Effector memory CD4-positive, alpha-beta T cell (primary cell): ENCODE data around the gene GATA3.
"Not testable (repeated sequence)": the region's sequence is repeated elsewhere in the genome, so short reads cannot be mapped to it uniquely, and the experiment has no call there.

Source experiments
- DNase-seq, 3 donors: peaks; one replicate each; pipeline ENCODE4 v3.0.0-alpha.2; 2020
- H3K27ac ChIP-seq: 2 replicates; pipeline ENCODE4 v1.7.0; 2013; ENCODE audit warnings: mild to moderate bottlenecking, low read length, moderate library complexity; ENCODE audit not compliant: insufficient read depth, poor library complexity, severe bottlenecking
- H3K27me3 ChIP-seq: replicated peaks from 2 replicates; pipeline ENCODE4 v1.7.0; 2013; ENCODE audit warnings: mild to moderate bottlenecking, low read length; ENCODE audit not compliant: insufficient read depth, control insufficient read depth, poor library complexity, severe bottlenecking
- H3K36me3 ChIP-seq: 2 replicates; pipeline ENCODE4 v1.7.0; 2013; ENCODE audit warnings: mild to moderate bottlenecking, low read length, moderate library complexity; ENCODE audit not compliant: control insufficient read depth, insufficient read depth
- H3K4me1 ChIP-seq: 2 replicates; pipeline ENCODE4 v1.7.0; 2013; ENCODE audit warnings: low read length, mild to moderate bottlenecking; ENCODE audit not compliant: control insufficient read depth, insufficient read depth, poor library complexity, severe bottlenecking
- H3K4me3 ChIP-seq: 2 replicates; pipeline ENCODE4 v1.7.0; 2013; ENCODE audit warnings: low read length, low read depth, mild to moderate bottlenecking; ENCODE audit not compliant: insufficient read depth, poor library complexity, severe bottlenecking
- H3K9me3 ChIP-seq: 2 replicates; pipeline ENCODE4 v1.7.0; 2013; ENCODE audit warnings: mild to moderate bottlenecking, low read length, moderate library complexity; ENCODE audit not compliant: control insufficient read depth

The GATA3 gene

DNA sequence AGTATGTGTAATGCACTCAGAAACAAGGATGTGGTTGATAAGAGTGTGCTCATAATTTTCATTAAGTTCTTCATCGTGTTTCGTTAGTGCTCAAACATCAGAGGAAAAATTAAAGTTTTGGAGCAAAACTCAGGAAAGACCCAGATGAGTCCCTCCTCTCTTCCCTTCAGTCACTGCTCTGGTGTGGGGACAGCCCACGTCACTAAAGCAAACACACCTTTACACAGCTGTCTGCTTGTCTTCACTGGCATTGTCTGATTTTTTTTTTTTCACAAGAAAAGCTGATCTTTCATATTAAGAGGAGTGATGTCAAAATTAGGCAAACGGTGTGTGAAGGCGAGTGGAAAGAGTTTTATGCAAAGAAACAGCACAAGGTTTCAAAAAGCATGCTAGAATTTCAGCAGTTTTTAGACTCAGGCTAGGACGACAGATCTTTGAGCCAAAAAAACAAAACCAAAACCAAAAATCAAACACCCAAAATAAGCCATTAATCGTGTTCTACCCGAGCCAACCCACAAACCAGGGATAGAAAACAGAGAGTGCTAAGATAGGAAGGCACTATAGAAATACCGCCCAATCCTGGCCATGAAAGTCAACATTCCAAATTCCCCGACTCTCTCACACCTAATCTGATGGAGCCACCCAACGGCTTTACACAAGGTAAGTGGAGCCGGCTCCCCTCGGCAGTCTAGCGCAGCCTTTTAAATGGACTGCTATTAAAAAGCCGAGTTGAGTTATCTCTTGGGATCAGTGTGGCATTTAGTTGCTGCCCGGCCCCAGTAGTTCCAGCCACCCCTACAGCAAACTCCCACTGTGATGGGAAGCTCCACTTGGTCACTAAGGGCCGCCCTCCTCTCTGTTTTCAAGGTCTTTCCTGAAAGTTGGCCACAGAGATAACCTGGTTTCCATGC lies 27.9 kb upstream of the GATA3 start:
- Histone ChIP-seq H3K9me3 (no peaks in the 10 kb centered on the region), H3K36me3 (no peaks in the 10 kb centered on the region), H3K27me3 (no peaks in the 10 kb centered on the region), H3K27ac (no peak overlapping the region), H3K4me3 (peak overlapping the region; percentile 35), H3K4me1 (no peaks in the 10 kb centered on the region)
- no peak for DNase-seq

DNA sequence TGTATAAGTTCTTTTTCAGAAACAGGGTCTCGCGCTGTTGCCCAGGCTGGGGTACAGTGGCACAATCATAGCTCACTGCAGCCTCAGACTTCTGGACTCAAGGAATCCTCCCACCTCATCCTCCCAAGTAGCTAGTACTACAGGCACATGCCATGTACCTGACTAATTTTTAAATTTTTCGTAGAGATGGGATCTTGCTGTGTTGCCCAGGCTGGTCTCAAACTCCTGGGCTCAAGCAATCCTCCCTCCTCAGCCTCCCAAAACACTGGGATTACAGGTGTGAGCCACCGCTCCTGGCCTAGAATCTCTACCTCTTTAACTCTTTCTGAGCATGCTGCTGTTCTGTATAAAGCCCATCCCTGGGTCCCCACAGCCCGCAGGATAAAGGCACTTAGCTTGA lies 23.3 kb upstream of the GATA3 start:
- H3K36me3 ChIP-seq, H3K4me3 ChIP-seq, H3K9me3 ChIP-seq, H3K27ac ChIP-seq, DNase-seq: not testable (repeated sequence)
- Histone ChIP-seq H3K4me1 (peaks cover 14% of the 10 kb centered on the region), H3K27me3 (peaks cover 40% of the 10 kb centered on the region)

DNA sequence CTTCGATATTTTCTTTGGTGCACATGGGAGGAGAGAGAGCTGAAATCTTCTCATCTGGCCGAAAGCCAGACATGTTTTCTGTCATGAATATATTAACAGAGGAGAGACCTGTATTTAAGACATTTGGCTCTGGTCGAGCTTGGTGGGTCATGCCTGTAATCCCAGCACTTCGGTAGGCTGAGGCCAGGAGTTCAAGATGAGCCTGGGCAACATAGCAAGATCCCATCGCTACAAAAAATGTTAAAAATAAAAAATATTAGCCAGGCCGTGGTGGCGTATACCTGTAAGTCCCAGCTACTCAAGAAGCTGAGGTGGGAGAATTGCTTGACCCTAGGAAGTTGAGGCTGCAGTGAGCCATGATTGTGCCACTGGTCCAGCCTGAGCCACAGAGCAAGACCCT lies 21.9 kb upstream of the GATA3 start:
- no peak for DNase-seq
- no peaks in the 10 kb centered on the region for H3K9me3 ChIP-seq
- no peak overlapping the region for H3K4me3 ChIP-seq
- H3K4me1 ChIP-seq: peaks cover 19% of the 10 kb centered on the region
- H3K36me3 ChIP-seq: no peaks in the 10 kb centered on the region
- peaks cover 53% of the 10 kb centered on the region for H3K27me3 ChIP-seq
- no peak overlapping the region for H3K27ac ChIP-seq

DNA sequence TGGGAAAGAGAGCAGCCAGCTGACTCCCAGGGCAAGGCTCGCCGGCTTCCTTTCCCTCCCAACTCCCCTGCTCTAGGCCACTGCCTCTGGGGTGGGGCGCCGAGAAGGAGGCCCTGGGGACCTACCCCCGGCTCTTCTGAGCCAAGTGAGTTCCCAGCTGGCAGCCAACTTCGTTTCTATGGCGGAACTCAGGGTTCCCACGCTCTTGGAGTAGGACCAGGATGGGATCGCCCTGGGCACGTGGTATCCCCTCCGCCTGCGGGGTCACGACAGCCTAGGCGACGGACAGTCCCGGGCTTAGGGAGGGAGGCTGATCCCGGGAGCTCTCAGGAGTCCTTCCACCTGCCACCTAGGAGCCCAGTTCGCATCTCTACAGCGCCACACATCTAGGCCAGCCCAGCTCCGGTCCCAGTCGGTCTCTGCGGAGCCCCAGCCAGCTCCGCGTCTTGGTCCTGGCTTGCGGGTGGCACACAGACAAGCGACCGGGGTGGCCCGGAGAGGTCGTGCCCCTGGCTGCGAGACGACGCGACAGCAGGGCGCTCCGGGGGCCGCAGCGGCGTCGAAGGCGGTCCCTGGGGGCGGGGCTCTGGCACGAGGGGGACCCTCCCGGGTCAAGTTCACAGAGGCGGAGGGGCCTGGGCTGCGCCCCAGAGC lies 20.5 kb upstream of the GATA3 start:
- no peak overlapping the region for H3K27ac ChIP-seq
- H3K9me3 ChIP-seq: no peaks in the 10 kb centered on the region
- H3K36me3 ChIP-seq: no peaks in the 10 kb centered on the region
- DNase-seq: no peak
- peaks cover 65% of the 10 kb centered on the region for H3K27me3 ChIP-seq
- peaks cover 20% of the 10 kb centered on the region for H3K4me1 ChIP-seq
- peak overlapping the region; percentile 28 for H3K4me3 ChIP-seq

DNA sequence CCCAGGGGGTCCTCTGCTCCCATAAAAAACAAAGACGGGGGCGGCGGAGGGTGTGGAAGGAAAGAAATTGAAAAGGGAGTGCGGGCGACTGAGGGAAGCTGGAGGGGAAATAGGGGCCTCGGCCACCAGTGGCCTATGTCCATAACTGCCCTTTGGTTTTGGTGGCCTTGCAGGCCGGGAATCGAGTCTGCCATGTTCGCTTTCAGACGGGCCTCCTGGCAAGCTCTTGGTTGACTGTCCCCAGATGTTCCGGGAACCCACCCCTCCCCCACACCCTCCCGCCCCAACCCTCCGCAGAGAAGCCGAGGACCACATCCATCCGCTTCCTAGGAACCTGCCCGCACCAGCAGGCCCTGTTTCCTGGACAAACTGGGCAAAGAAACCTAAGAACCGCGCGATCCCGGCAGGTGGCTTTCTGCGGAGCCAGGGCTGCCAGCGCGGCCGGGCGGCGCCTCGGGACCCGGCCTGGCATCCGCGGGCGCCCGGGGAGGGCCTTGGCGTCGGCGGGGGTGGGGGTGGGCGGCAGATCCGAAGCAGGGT lies 20.0 kb upstream of the GATA3 start:
- Histone ChIP-seq H3K4me1 (peaks cover 20% of the 10 kb centered on the region), H3K4me3 (peak overlapping the region; percentile 28), H3K9me3 (no peaks in the 10 kb centered on the region), H3K27me3 (peaks cover 70% of the 10 kb centered on the region), H3K27ac (no peak overlapping the region), H3K36me3 (no peaks in the 10 kb centered on the region)
- DNase-seq: no peak

DNA sequence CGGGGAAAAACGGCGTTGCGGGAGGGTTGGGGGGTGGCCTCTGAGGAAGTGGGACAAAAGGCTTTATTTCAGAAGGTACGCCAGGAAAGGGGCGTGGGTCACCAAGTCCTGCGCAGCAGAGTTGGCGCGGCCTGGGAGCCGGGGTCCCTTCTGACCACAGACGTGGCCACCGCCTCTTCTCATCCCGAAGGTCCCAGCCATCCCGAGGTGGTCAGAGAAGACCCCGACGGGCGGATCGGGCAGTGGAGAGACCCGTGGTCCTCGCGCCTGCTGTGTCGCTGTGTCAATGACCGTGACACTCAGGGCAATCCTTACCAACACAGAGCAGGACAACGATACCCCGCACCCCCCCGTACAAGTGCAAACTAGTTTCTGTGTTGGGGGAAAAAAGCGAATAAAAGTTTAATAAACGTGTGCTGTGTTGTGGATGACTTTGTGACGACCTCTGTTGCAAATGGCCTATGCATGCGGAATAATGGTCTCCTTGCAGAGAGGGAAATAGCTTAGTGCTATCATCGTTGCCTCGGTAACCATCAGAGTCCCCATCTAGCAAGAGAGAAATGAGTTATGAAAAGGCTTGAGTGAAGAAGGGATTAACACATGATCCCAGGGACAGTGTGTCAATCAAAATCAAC lies 19.4 kb upstream of the GATA3 start:
- Histone ChIP-seq H3K27me3 (peaks cover 76% of the 10 kb centered on the region), H3K4me3 (no peak overlapping the region), H3K27ac (no peak overlapping the region), H3K4me1 (peaks cover 20% of the 10 kb centered on the region), H3K9me3 (no peaks in the 10 kb centered on the region), H3K36me3 (no peaks in the 10 kb centered on the region)
- DNase-seq: no peak

DNA sequence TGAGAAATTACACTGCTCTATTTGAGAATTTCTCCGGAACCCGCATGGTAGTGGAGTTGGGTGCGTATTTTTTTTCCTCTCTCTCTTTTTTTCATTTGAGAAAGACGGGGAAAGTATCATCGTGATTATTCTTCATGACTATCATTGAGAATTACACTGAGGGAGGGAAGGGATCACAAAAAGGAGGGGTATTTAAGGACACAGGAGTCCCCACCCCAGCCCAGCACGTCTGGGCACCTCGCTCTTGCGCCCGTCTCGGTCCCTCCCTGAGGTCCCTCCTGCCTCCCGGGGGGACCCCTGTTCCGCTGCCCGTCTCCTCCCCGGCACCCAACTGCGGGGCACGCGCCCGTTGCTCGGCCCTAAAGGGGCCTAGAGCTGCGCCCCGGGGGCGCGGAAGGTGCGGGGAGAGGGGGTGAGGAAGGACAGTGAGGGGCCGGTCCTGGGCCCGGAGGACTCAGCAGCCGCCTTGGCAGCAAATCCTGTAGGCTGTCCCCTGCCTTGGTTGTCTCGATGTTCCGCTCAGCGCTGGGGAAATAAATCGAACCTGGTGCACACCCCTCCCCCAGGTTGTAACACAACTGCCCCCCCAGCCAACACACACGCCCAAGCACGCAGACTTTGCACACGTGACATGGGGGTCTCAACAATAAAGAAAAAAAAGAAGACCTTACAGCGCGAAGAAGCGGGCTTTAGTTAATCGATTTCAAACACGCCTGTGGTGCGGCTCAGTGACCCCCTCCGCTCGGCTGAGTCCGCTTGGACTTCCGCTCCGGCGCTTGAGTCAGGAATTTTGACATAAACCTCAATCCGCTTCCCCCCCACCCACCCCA lies 18.6 kb upstream of the GATA3 start:
- Histone ChIP-seq H3K36me3 (no peaks in the 10 kb centered on the region), H3K9me3 (no peaks in the 10 kb centered on the region), H3K27me3 (peaks cover 83% of the 10 kb centered on the region), H3K4me1 (peaks cover 20% of the 10 kb centered on the region), H3K27ac (no peak overlapping the region), H3K4me3 (no peak overlapping the region)
- DNase-seq: no peak

DNA sequence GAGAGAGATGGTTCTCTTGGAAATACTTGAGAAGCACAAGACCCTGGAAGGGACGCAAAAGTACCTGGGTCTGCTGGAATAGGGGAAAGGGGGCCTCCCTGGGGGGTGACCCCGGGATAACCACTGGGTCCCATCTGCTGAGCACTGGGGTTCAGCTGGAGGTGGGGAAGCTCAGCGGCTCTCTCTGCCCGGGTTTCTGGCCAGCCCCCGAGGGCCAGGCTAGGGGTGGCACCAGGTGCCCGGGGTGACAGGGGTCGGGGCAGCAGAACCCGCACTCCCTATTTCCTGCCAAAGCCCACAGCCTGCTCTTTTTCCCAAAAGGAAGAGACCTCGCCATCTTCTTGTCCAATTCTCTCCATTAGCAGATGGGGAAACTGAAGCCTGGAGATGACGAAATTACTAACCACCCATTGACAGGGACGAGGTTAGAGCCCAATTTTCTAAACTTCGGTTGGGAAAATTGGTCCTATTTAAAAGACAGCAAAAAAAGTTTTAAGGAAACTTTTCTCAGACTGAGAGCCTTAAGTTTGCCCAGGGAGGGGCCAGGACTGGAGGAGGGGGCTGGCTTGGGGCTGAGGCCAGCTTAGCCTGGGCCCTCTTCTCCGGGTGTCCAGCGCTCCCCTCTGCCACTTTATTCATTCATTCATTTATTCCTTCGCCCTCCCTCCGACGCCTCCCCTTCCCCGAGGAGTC lies 17.8 kb upstream of the GATA3 start:
- no peak for DNase-seq
- Histone ChIP-seq H3K4me3 (no peak overlapping the region), H3K27me3 (peaks cover 89% of the 10 kb centered on the region), H3K36me3 (no peaks in the 10 kb centered on the region), H3K9me3 (no peaks in the 10 kb centered on the region), H3K27ac (no peak overlapping the region), H3K4me1 (peaks cover 20% of the 10 kb centered on the region)

DNA sequence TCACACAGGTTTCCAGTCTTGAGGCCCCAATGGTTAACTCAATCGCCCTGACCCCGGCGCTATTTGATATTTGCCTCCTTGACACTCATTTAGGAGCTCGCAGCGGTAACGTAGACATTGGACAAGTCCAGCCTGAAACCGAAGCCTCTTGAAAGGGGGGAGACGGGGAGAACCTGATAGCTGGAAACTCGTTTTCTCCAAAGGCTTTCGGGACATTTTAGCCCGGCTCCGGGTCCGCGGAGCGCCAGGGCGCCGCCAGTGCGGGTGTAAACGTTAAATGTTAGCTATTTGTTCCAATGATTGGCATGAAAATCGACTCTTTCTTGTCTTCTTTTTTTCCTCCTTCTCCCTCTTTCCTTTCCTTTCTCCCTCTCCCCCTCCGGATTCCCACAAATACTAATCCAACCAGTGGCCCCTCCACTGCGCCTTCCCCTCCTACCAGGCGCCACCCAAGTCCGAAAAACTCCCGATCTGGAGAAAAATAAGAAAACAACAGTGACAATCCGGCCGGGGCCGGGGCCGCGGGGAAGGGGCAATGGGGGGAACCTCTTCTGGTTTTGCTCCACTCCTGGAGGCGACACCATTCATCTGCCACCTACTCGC lies 17.2 kb upstream of the GATA3 start:
- Histone ChIP-seq H3K27ac (no peak overlapping the region), H3K36me3 (no peaks in the 10 kb centered on the region), H3K4me1 (peaks cover 26% of the 10 kb centered on the region), H3K4me3 (no peak overlapping the region), H3K27me3 (peaks cover 90% of the 10 kb centered on the region), H3K9me3 (no peaks in the 10 kb centered on the region)
- DNase-seq: no peak
